Heart left ventricle (tissue), 16 donors: ENCODE measurements around the gene KHK. TPM values are rescaled to one million over a fixed set of nuclear protein-coding genes. Genes with fewer than 3 reads are reported as not detected.
"Not testable (repeated sequence)": the region's sequence is repeated elsewhere in the genome, so short reads cannot be mapped to it uniquely, and the experiment has no call there.

Experiments
- ATAC-seq, 4 donors: fragments of 200-7000 bp; cut with Tn5 transposase; one replicate each; pipeline ENCODE4 v1.9.1; 2020 to 2022; ENCODE audit warnings: moderate library complexity in 4 of 4, mild to moderate bottlenecking in 3 of 4, moderate number of reproducible peaks in 1 of 4
- DNase-seq, 5 donors: peaks; one replicate each; pipeline ENCODE4 v3.0.0-alpha.2; 2020
- H3K27ac ChIP-seq, 12 donors: fragments of 200-600 bp; sonication (generic) in 4 of 12; one replicate each; pipeline versions ENCODE4 v1.5.0 to v1.8.0; 2016 to 2022; ENCODE audit warnings: mild to moderate bottlenecking in 2 of 12
- H3K27me3 ChIP-seq, 9 donors: fragments of 200-600 bp; sonication (generic) in 2 of 9; one replicate each; pipeline versions ENCODE4 v1.5.1 to v1.8.0; 2016 to 2022; ENCODE audit warnings: mild to moderate bottlenecking in 3 of 9
- H3K36me3 ChIP-seq, 9 donors: fragments of 200-600 bp; sonication (generic) in 2 of 9; one replicate each; pipeline versions ENCODE4 v1.5.0 to v1.8.0; 2018 to 2022; ENCODE audit warnings: mild to moderate bottlenecking in 2 of 9
- H3K4me1 ChIP-seq, 12 donors: fragments of 200-600 bp; sonication (generic) in 4 of 12; one replicate each; pipeline versions ENCODE4 v1.5.0 to v1.8.0; 2016 to 2022; ENCODE audit warnings: mild to moderate bottlenecking in 3 of 12
- H3K4me3 ChIP-seq, 12 donors: fragments of 200-600 bp; sonication (generic) in 4 of 12; one replicate each; pipeline versions ENCODE4 v1.5.0 to v1.8.0; 2017 to 2022; ENCODE audit warnings: mild to moderate bottlenecking in 9 of 12, moderate library complexity in 4 of 12
- H3K9me3 ChIP-seq, 12 donors: fragments of 200-600 bp; sonication (generic) in 4 of 12; one replicate each; pipeline versions ENCODE4 v1.5.0 to v1.8.0; 2016 to 2022; ENCODE audit warnings: mild to moderate bottlenecking in 1 of 12
- POLR2A ChIP-seq, 2 donors: fragments of 450-650 bp; IDR thresholded peaks; one replicate each; pipeline ENCODE4 v1.6.1; 2017; ENCODE audit warnings: antibody characterized with exemption in 2 of 2, mild to moderate bottlenecking in 2 of 2, moderate library complexity in 2 of 2
- WGBS, 4 donors: extraction: QIAGEN DNeasy Blood & Tissue Kit in 2 of 4; methylation state at CpG; one replicate each; pipeline versions ENCODE4 v1.1.5 to v1.1.7; 2013 to 2018; 5-methylcytosine and 5-hydroxymethylcytosine counted together
- intact Hi-C, 10 donors: fragments of 100-400 bp; cut with DNase I; formaldehyde crosslinking; loops; one replicate each; pipeline versions ENCODE4 v1.11.1 to v1.14.2; 2022
- polyA plus RNA-seq, 2 donors: library from polyadenylated mRNA; stranded (reverse); fragments of 200-250 nt; gene quantifications; one replicate each; pipeline ENCODE4 v1.2.3, GENCODE V29; 2013
- total RNA-seq, 9 donors: library from RNA; depleted of rRNA in 2 of 9; stranded (reverse); fragments of >200 nt in 2 of 9; fragmentation: NEBNext Ultra II Directional in 3 of 9; extraction: Animal tissue kit (Norgen Biotek cat#: 25700) in 3 of 9; gene quantifications; one replicate each; pipeline versions ENCODE4 v1.1.0 to v1.2.4, GENCODE V29; 2016 to 2023
- TF ChIP-seq, protein P1 (sequence below), 12 donors: fragments of 200-600 bp; sonication (generic) in 4 of 12; IDR thresholded peaks; one replicate each; pipeline versions ENCODE4 v1.5.0 to v1.8.0; 2018 to 2022; ENCODE audit warnings: antibody characterized with exemption in 12 of 12, mild to moderate bottlenecking in 5 of 12
- donor health status: ischemic (EF 13 %, LVEDD 7.1; RV severe dilation, severe dysfunction).
- donor health status: healthy with polysubstance abuse.
- donor health status: DM: no; HTN: yes; CAD: no.
- donor health status: DM: no; HTN: no; CAD: no.
- donor health status: ischemic (EF 25% LVEDD 6.9; RV normal size, moderate dysfunction).
- donor health status: ischemic (EF 25% LVEDD 5.7; RV mildly dilated, moderate dysfunction).
- donor health status: healthy.
- donor health status: DM: yes; HTN: yes; CAD: no.
- donor health status: ischemic (EF 35%, LVEDD 5.7; RV mildly dilated, moderate dysfunction).
- donor health status: nonischemic (EF 11% LVEDD 7.7; RV severe dilation, severe dysfunction).
- donor health status: DM: yes; HTN: yes; CAD: no.
- donor health status: PGD.
- donor health status: ischemic (EF 29% LVEDD 5.4; RV normal size, mild dysfunction).
- donor health status: nonischemic (EF 23%, LVEDD 6.1; RV moderate dilation, normal function).

KHK gene
- total and polyA plus RNA-seq, 11 donors, result 0.89 to 3.9 (median 1.8) TPM

DNA sequence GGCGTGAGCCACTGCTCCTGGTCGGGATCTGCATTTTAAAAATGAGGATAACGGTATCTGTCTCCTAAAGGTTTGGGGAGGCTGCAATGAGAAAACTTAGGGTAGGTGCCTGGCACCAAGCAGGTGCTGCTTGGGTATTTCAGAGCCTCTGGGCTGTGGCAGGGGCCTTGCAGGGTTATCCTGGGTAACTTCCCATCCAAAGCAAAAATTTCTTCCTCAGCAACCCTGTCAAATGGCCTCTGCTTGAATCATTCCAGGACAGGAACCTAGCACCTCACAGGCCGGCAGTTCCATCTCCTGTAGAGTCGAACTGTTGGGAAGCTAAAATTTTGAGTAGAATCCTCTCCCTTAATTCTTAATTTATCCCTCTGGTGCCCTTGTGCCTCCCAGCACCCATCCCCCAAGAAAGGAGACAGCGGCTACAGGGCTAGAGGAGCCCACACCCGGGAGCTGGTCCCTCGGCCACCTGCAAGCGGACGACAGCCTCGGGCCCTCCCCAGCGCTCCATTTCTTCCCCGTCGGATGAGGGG lies 31.5 kb downstream of the KHK start:
- 22 to 62% (median 24%) methylated on average over 3 to 14 of the region's 14 CpGs for WGBS, 4 donors
- no peak overlapping the region for H3K27ac ChIP-seq
- TF ChIP-seq, protein P1, sequence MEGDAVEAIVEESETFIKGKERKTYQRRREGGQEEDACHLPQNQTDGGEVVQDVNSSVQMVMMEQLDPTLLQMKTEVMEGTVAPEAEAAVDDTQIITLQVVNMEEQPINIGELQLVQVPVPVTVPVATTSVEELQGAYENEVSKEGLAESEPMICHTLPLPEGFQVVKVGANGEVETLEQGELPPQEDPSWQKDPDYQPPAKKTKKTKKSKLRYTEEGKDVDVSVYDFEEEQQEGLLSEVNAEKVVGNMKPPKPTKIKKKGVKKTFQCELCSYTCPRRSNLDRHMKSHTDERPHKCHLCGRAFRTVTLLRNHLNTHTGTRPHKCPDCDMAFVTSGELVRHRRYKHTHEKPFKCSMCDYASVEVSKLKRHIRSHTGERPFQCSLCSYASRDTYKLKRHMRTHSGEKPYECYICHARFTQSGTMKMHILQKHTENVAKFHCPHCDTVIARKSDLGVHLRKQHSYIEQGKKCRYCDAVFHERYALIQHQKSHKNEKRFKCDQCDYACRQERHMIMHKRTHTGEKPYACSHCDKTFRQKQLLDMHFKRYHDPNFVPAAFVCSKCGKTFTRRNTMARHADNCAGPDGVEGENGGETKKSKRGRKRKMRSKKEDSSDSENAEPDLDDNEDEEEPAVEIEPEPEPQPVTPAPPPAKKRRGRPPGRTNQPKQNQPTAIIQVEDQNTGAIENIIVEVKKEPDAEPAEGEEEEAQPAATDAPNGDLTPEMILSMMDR (IDR thresholded peaks at IDR 0.05), result no peak
- TF ChIP-seq POLR2A (IDR thresholded peaks at IDR 0.05), result no peak
- no peak for ATAC-seq
- DNase-seq, result no peak
- no peaks in the 10 kb centered on the region for H3K36me3 ChIP-seq
- H3K27me3 ChIP-seq, result peaks cover 0 to 28% (median 17%) of the 10 kb centered on the region in 9 donors
- intact Hi-C loops, result no loop called here
- peak overlapping the region in 10 of 12 donors; percentile 14 to 51 (median 40) for H3K4me3 ChIP-seq
- H3K9me3 ChIP-seq, result no peaks in the 10 kb centered on the region
- H3K4me1 ChIP-seq, result peaks cover 0 to 18% (median 8%) of the 10 kb centered on the region in 12 donors

DNA sequence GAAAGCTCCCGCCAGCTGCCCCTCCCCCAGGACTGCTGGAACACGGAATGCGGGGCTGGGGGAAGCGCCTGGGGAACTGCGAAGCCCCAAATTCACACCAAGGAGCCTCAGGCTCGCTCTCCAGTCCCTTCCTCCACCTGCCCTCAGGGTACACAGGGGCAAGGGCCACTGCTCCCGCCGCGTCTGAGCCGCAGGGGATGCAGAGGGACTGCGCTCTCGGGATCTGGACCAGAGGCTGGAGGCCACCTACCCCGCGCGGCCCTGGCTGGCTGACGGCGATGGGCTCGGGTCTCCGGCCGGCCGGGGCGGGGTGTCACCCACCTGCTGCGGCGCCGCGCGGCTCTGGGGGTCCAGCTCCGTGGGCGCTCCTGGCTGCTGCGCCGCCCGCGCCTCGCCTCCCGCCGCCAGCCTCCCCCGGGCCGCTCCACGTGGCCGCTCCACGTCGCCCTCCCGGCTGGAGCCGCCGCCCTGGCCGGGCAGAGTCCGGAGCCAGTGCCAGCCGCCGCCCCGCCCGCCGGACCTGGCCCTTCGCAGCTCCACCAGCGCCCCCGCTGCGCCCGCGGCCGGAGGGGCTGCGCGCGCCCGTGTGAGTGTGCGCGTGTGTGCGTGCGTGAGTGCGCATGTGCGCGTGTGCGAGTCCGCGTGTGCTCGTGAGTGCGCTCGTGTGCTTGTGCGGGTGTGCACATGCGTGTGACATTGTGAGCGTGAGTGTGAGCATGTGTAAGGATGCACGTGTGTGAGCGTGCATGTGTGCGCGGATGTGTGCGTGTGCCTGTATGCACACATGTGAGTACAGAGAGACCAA lies 32.2 kb downstream of the KHK start, which contains the start of gene CGREF1:
Gene CGREF1, minus strand, starts transcription at position 604 of the 805 bp plus-strand sequence. CDS start 14,762 bp downstream, outside the sequence.
- 4 to 18% (median 8%) methylated on average over 21 to 84 of the region's 84 CpGs for WGBS, 4 donors
- Histone ChIP-seq H3K4me3 (peak within 1 kb of the TSS in 11 of 12 donors; percentile 14 to 51 (median 39)), H3K27ac (no peak within 1 kb of the TSS), H3K27me3 (peaks cover 0 to 28% (median 17%) of the 10 kb centered on the region in 9 donors), H3K9me3 (no peaks in the 10 kb centered on the region), H3K36me3 (no peaks in the 10 kb centered on the region), H3K4me1 (peaks cover 0 to 22% (median 10%) of the 10 kb centered on the region in 12 donors)
- TF ChIP-seq POLR2A (IDR thresholded peaks at IDR 0.05), result no peak
- TF ChIP-seq, protein P1 (IDR thresholded peaks at IDR 0.05), result no peak
- peak in 1 of 4 donors; percentile 18 for ATAC-seq
- DNase-seq, result no peak
- intact Hi-C loops, result no loop called here

- peaks cover 0 to 25% (median 13%) of the 10 kb centered on the region in 12 donors for H3K4me1 ChIP-seq
- H3K4me3 ChIP-seq, result peak overlapping the region in 8 of 12 donors; percentile 14 to 51 (median 42)
- H3K36me3 ChIP-seq, H3K9me3 ChIP-seq, DNase-seq, intact Hi-C loops, ATAC-seq, H3K27ac ChIP-seq: not testable (repeated sequence)
- 80 to 88% (median 84%) methylated on average over 8 of the region's 8 CpGs for WGBS, 4 donors
- H3K27me3 ChIP-seq, result peaks cover 0 to 28% (median 17%) of the 10 kb centered on the region in 9 donors
Observed at GRCh38 chr2:27119330-27119670, 32.7 kb downstream of the KHK start.

DNA sequence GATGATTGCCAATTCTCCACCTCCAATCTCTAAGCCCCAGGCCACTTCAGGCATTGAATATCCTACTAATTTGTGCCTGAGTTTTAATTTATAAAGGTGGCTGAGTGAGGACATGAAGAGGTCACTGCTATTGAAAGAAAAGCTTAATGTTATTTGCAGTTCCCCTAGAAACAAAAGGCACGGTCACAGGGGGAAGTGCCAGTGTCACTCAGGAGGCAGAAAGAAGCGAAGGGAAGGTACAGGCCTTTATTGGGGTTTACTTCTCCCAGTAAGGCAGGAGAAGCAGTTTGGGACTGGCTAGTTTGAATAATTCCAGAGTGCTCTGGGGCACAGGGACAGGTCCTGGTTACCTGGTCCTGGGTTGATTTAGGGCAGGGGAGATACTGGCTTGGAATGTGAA lies 35.3 kb downstream of the KHK start:
- no peak overlapping the region for H3K4me3 ChIP-seq
- WGBS, 4 donors, result 76 to 97% (median 81%) methylated on average over 2 of the region's 2 CpGs
- ATAC-seq (no peak), DNase-seq (no peak)
- H3K9me3 ChIP-seq, result no peaks in the 10 kb centered on the region
- intact Hi-C loops, result no loop called here
- H3K4me1 ChIP-seq, result peaks cover 0 to 25% (median 15%) of the 10 kb centered on the region in 12 donors
- H3K27me3 ChIP-seq, result peaks cover 0 to 28% (median 17%) of the 10 kb centered on the region in 9 donors
- no peak for TF ChIP-seq POLR2A (IDR thresholded peaks at IDR 0.05)
- TF ChIP-seq, protein P1 (IDR thresholded peaks at IDR 0.05), result no peak
- no peaks in the 10 kb centered on the region for H3K36me3 ChIP-seq
- no peak overlapping the region for H3K27ac ChIP-seq
